GM12801 (cell line): ENCODE results near the gene BICDL2.

Experiments
- TF ChIP-seq, protein P1 (sequence below): IDR thresholded peaks from one replicate; pipeline ENCODE4 v1.5.1; 2011; ENCODE audit warnings: control low read depth; ENCODE audit not compliant: insufficient read length; ENCODE audit errors: extremely low read depth

The BICDL2 gene

DNA sequence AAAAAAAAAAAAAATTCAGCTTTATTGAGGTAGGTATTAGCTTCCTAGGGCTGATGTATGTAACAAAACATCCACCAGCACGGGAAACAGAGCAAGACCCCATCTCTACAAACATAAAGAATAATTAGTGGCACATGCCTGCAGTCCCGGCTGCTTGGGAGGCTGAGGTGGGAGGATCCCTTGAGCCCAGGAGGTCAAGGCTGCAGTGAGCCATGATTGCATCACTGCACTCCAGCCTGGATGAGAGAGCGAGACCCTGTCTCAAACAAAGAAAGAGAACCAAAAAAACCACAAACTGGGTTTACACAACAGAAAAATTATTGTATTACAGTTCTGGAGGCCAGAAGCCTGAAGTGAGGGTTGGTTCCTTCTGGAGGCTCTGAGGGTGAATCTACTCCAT lies 5.6 kb upstream of the BICDL2 start:
- TF ChIP-seq, protein P1, sequence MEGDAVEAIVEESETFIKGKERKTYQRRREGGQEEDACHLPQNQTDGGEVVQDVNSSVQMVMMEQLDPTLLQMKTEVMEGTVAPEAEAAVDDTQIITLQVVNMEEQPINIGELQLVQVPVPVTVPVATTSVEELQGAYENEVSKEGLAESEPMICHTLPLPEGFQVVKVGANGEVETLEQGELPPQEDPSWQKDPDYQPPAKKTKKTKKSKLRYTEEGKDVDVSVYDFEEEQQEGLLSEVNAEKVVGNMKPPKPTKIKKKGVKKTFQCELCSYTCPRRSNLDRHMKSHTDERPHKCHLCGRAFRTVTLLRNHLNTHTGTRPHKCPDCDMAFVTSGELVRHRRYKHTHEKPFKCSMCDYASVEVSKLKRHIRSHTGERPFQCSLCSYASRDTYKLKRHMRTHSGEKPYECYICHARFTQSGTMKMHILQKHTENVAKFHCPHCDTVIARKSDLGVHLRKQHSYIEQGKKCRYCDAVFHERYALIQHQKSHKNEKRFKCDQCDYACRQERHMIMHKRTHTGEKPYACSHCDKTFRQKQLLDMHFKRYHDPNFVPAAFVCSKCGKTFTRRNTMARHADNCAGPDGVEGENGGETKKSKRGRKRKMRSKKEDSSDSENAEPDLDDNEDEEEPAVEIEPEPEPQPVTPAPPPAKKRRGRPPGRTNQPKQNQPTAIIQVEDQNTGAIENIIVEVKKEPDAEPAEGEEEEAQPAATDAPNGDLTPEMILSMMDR = no peak

DNA sequence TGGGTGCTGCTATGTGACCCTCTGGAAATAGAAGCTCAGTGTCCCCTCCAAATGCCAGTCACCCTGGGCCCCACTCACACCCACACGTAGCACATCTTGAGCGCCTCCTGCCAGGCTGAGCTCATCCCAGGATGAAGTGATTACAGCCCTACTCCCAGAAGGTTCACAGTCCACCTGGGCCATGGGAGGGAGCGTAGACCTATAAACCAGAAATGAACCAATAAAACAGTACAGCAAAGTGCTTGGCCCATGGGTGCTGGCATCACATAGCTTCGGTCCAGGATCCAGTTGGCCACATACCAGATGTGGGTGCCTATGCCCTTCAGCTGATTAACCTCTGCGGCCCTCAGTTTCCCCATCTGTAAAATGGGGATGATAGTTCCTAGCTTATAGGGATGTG lies 2.2 kb upstream of the BICDL2 start:
- TF ChIP-seq, protein P1 = no peak

DNA sequence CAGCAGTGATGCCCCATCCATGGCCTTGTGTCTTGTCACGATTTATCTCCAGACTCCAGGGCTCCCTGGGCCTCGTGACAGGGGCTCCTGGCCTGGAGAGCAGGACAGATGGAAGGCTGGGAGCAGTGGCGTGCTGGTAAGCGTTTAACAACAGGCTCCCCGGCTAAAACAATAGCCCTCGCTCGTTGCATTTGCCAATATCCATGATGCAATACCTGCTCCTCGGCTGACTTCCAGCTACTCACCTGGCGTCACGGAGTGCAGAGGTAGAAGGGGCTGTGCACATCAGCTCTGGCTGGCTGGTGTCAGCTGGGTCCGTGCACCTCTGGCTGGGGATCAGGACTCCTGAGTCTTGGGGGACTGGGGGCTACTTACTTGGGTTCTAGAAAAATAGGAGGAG lies 1.5 kb upstream of the BICDL2 start:
- TF ChIP-seq, protein P1 = no peak

DNA sequence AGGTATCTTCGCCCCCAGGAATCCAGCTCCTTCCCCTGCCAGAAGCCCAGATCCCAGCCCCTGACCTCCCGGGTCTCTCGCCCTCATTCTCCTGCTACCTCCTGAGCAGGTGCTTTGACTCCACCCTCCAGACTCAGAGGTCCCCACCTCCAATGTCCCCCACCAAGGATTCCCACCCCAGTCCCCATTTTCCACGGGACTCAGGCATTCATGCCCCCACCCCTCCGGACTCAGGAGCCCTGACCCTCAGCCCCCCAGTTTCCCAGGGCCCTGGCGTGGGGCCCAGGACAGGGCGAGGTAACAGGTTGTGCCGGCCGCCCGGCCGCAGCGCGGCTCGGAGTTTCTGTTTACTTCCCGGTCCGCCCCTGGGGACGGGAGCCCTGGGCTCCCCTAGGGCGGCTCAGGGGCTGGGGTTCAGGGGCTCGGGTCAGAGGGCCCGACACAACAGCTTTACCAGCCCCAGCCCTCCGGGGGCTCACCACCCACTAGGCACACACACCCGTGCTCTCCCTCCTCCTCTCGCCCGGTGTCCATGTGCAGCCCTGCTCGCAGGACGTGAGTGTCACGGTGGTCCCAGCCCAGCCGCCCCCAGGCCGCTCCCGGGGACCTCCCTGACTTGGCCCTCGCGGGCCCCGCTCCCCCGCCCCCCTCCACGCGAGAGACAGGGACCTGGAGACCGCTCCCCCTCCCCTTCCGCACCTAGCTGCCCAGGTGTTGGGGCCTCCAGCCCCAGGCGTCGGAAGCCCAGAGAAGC lies 595 bp downstream of the BICDL2 start:
- TF ChIP-seq, protein P1 = no peak

DNA sequence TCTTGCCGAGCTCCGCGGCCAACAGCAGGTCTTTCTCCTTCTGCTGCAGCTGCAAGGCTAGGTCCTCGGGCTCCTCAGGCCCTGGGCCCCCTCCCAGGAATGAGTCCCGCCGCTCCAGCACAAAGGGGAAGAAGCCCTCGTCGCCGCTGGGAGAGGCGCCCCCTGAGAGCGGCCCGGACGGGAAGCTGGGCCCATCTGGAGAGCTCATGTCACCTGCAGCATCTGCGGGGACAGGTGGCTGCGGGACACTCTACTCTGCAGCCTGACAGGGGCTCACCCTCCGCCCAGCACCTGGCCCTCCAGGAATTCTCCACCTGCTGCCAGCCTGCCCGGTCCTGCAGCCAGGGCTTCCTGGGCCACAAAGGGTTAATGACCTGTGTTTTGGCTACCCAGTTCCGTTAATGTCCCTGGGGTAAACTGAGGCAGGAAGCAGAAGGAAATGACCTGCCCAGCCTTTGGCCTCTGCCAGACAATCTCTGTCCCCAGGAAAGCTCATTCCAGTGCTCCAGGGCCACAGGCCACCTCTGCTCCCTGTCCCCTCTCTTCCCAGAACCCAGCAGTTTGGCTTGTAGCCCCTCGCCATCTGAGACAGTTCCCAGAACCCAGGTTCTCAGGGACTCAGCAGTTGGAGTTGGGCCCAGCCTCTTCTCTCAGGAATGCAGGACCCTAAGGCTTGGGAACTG lies 1.3 kb downstream of the BICDL2 start:
- TF ChIP-seq, protein P1 = no peak

DNA sequence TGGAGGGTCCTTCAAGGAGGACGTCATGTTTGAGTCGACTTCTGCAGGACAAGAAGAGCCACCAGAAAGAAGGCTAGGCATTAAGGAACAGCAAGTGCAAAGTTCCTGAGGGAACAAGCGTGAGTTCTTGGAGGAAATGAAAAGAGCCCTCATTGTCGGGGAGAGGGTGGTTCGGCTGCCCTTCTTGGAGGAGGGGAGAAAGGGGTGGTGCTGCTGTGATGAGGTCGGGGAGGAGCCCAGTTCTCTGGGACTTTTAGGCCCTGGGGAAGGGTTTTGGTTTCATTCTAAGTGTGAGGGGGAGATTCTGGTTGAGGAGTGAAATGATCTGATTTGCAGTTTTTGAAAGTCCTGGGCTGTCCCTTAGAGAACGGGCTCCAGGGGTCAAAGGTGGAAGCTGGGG lies 4.1 kb downstream of the BICDL2 start:
- TF ChIP-seq, protein P1 = no peak

DNA sequence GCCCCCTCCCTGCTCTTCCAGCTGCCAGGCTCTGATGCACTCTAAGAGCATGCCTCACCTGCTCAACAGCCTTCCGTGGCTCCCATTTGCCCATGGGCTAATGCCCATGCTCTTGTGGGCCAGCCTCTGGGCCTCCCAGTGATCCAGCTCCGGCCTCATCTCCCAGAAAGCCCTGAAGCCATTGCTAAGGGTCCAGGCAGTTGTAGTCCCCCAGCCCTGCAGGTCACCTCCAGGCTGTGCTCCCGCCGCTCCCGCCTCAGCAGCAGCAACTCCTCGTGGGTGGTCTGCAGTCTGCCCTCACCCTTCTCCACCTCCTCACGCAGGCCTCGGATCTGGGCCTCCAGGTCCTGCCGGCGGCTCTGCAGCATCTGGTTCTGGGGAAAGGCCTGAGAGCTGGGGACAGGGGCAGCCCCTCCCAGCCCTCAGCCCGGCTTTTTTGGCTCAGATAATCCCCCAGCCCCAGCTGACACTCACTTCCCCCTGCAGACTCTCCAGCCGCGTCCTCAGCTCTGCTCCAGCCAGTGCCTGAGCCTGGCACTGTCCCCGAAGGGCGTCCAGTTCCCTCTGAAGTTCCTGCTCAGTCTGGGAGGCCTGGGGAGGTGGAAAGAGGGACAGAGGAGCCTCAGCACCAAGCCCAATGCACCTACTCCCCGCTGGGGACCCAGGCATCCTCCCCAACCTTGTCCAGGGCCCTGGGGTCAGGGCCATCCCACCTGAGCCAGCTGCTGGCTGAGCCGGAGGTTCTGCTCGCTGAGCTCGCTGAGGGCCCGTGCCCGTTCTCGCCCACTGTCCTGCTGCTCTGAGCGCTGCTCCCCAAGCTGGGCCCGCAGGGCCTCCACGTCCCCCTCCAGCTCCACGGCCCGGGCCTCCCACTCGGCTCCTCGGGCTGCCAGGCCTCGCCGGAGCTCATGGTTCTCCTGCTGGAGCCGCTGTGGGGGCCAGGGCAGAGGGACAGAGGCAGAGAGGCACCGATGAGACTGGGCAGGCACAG lies 6.2 kb downstream of the BICDL2 start:
- TF ChIP-seq, protein P1 = no peak
